Epithelial cell of esophagus (primary cell): ENCODE data around the gene DFFB.

Source experiments
- DNase-seq: peaks from one replicate; pipeline ENCODE4 v3.0.0; 2010; ENCODE audit warnings: low read depth
- H3K4me3 ChIP-seq: 2 replicates; pipeline ENCODE4 v1.5.1; 2011; ENCODE audit warnings: mild to moderate bottlenecking, low read length, control low read depth
- CTCF ChIP-seq: IDR thresholded peaks from 2 replicates; pipeline ENCODE4 v1.5.1; 2011; ENCODE audit warnings: low read depth, mild to moderate bottlenecking, low read length, control low read depth, inconsistent platforms; ENCODE audit not compliant: insufficient read depth; ENCODE audit errors: missing control alignments

Gene DFFB

GRCh38 chr1:3907031-3907534 lies 49.8 kb downstream of the DFFB start:
- no peak overlapping the region for H3K4me3 ChIP-seq
- TF ChIP-seq CTCF: no peak
- peak; percentile 19 for DNase-seq

- no peak for TF ChIP-seq CTCF
- DNase-seq: no peak
Measured at GRCh38 chr1:3907621-3908165, 50.4 kb downstream of the DFFB start.

GRCh38 chr1:3908886-3909517 lies 51.7 kb downstream of the DFFB start:
- H3K4me3 ChIP-seq: no peak overlapping the region
- no peak for TF ChIP-seq CTCF
- no peak for DNase-seq

More at GRCh38 chr1:3907621-3908165, 50.4 kb downstream of the DFFB start:
- no peak overlapping the region for H3K4me3 ChIP-seq

- TF ChIP-seq CTCF: no peak
- no peak for DNase-seq
- no peak overlapping the region for H3K4me3 ChIP-seq
Measured at GRCh38 chr1:3909615-3910014, 52.3 kb downstream of the DFFB start.

GRCh38 chr1:3910049-3910731 lies 52.9 kb downstream of the DFFB start:
- DNase-seq: no peak
- no peak for TF ChIP-seq CTCF
- H3K4me3 ChIP-seq: no peak overlapping the region

GRCh38 chr1:3910857-3911845 lies 53.9 kb downstream of the DFFB start:
- DNase-seq: peak; percentile 79
- no peak overlapping the region for H3K4me3 ChIP-seq
- TF ChIP-seq CTCF: peak; percentile 86
